PC-9 (cell line): ENCODE data around the gene NAV3. TPM values are rescaled to one million over a fixed set of nuclear protein-coding genes. Genes with fewer than 3 reads are reported as not detected.

ENCODE experiments used
- BruUV-seq: library from RNA; stranded (reverse); fragments of 400-500 nt; replicated peaks from 2 replicates; lab custom pipeline; 2021; lab: Mats Ljungman, UMichigan
- CTCF ChIA-PET: fragments of 300-600 bp; sonication (Branson Sonifier 250); formaldehyde crosslinking; loops from one replicate; lab custom pipeline; 2022; ENCODE audit warnings: antibody characterized with exemption; lab: Charles Lee
- POLR2A ChIA-PET: fragments of 300-600 bp; sonication (Branson Sonifier 250); formaldehyde crosslinking; loops from one replicate; lab custom pipeline; 2022; ENCODE audit warnings: antibody characterized with exemption; ENCODE audit not compliant: unreplicated experiment; lab: Charles Lee
- DNase-seq, 2 experiments: peaks; one replicate each; pipeline versions ENCODE4 v3.0.0 to v3.0.0-alpha.2; 2015 to 2022; ENCODE audit warnings: mixed read lengths in 1 of 2
- H2AFZ ChIP-seq: fragments of 200-600 bp; sonication (generic); 2 replicates; pipeline ENCODE4 v1.8.1; 2017; ENCODE audit warnings: antibody characterized with exemption
- H3F3A ChIP-seq: fragments of 200-600 bp; sonication (generic); 2 replicates; pipeline ENCODE4 v1.8.1; 2017; ENCODE audit warnings: antibody characterized with exemption, mild to moderate bottlenecking, low read depth; ENCODE audit not compliant: insufficient read depth
- H3K27ac ChIP-seq: fragments of 200-600 bp; sonication (generic); 2 replicates; pipeline ENCODE4 v1.6.1; 2016; ENCODE audit warnings: mixed run types
- H3K27me3 ChIP-seq: fragments of 200-600 bp; sonication (generic); 2 replicates; pipeline ENCODE4 v1.6.1; 2016; ENCODE audit warnings: low read depth, mixed run types; ENCODE audit not compliant: insufficient read depth
- H3K36me3 ChIP-seq: fragments of 200-600 bp; sonication (generic); 2 replicates; pipeline ENCODE4 v1.6.1; 2016; ENCODE audit warnings: low read depth, mixed run types
- H3K4me1 ChIP-seq: fragments of 200-600 bp; sonication (generic); replicated peaks from 2 replicates; pipeline ENCODE4 v1.6.1; 2016; ENCODE audit warnings: mixed run types; ENCODE audit not compliant: insufficient read depth
- H3K4me2 ChIP-seq: fragments of 200-600 bp; sonication (generic); 2 replicates; pipeline ENCODE4 v1.6.1; 2017; ENCODE audit warnings: mixed run types
- H3K4me3 ChIP-seq: fragments of 200-600 bp; sonication (generic); 2 replicates; pipeline ENCODE4 v1.6.1; 2016; ENCODE audit warnings: mixed run types
- H3K79me2 ChIP-seq: fragments of 200-600 bp; sonication (generic); 2 replicates; pipeline ENCODE4 v1.6.1; 2017; ENCODE audit warnings: low read depth, mixed run types
- H3K9me2 ChIP-seq: fragments of 200-600 bp; sonication (generic); 2 replicates; pipeline ENCODE4 v1.8.1; 2017; ENCODE audit warnings: mild to moderate bottlenecking; ENCODE audit not compliant: insufficient read depth
- H3K9me3 ChIP-seq: fragments of 200-600 bp; sonication (generic); 2 replicates; pipeline ENCODE4 v1.8.1; 2016; ENCODE audit warnings: low read depth; ENCODE audit not compliant: insufficient read depth
- H4K20me1 ChIP-seq: fragments of 200-600 bp; sonication (generic); 2 replicates; pipeline ENCODE4 v1.8.1; 2017; ENCODE audit not compliant: insufficient read depth
- EZH2 ChIP-seq: fragments of 200-600 bp; sonication (generic); IDR thresholded peaks from 2 replicates; pipeline ENCODE4 v1.8.0; 2017; ENCODE audit warnings: antibody characterized with exemption, low read depth
- intact Hi-C: fragments of 100-400 bp; cut with micrococcal nuclease; formaldehyde crosslinking; loops from one replicate; pipeline ENCODE4 v1.10.0; 2022; ENCODE audit not compliant: unreplicated experiment
- total RNA-seq: library from RNA; stranded (reverse); gene quantifications from 2 replicates; pipeline ENCODE4 v1.2.3, GENCODE V29; 2021
- TF ChIP-seq, protein P1 (sequence below): fragments of 200-600 bp; sonication (generic); conservative IDR thresholded peaks from 2 replicates; pipeline ENCODE4 v1.6.1; 2017; ENCODE audit warnings: mixed run types, antibody characterized with exemption, mild to moderate bottlenecking, moderate library complexity

Gene NAV3
- total RNA-seq, 1 experiment from 2014 or later, result 13.6 TPM

DNA sequence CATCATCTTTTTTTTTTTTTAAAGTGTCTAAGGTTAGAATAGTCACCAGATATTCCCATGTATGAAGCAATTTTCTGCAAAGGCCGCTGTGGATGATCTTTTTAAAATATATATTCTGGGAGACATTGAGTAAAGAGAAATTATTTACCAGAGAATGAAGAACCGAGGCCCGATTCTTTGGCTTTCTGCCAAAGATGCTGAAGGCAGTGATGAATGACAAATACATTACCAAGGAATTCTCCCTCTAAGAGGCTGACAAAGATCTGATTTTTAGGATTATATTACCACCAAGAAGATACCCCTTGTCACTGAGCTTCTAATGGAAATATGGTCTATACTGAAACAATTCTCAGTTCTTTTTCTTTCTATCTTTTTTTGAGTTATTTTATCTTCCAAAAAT is 336.8 kb downstream of the NAV3 start:
- H3K27ac ChIP-seq, result no peak overlapping the region
- no peaks in the 10 kb centered on the region for H3K79me2 ChIP-seq
- DNase-seq, result no peak
- ChIA-PET CTCF (no interaction called here), POLR2A (no interaction called here)
- intact Hi-C loops, result no loop called here
- H3K27me3 ChIP-seq, result no peaks in the 10 kb centered on the region
- H3K4me1 ChIP-seq, result no peaks in the 10 kb centered on the region
- H3K4me3 ChIP-seq, result no peak overlapping the region
- H3K4me2 ChIP-seq, result no peak overlapping the region
- H3F3A ChIP-seq, result no peaks in the 10 kb centered on the region
- no peaks in the 10 kb centered on the region for H4K20me1 ChIP-seq
- no peak overlapping the region for H2AFZ ChIP-seq
- no TSS peak for BruUV-seq
- no peaks in the 10 kb centered on the region for H3K36me3 ChIP-seq
- no peaks in the 10 kb centered on the region for H3K9me2 ChIP-seq
- no peaks in the 10 kb centered on the region for H3K9me3 ChIP-seq
- TF ChIP-seq, protein P1, sequence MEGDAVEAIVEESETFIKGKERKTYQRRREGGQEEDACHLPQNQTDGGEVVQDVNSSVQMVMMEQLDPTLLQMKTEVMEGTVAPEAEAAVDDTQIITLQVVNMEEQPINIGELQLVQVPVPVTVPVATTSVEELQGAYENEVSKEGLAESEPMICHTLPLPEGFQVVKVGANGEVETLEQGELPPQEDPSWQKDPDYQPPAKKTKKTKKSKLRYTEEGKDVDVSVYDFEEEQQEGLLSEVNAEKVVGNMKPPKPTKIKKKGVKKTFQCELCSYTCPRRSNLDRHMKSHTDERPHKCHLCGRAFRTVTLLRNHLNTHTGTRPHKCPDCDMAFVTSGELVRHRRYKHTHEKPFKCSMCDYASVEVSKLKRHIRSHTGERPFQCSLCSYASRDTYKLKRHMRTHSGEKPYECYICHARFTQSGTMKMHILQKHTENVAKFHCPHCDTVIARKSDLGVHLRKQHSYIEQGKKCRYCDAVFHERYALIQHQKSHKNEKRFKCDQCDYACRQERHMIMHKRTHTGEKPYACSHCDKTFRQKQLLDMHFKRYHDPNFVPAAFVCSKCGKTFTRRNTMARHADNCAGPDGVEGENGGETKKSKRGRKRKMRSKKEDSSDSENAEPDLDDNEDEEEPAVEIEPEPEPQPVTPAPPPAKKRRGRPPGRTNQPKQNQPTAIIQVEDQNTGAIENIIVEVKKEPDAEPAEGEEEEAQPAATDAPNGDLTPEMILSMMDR, result no peak
- TF ChIP-seq EZH2, result no peak

DNA sequence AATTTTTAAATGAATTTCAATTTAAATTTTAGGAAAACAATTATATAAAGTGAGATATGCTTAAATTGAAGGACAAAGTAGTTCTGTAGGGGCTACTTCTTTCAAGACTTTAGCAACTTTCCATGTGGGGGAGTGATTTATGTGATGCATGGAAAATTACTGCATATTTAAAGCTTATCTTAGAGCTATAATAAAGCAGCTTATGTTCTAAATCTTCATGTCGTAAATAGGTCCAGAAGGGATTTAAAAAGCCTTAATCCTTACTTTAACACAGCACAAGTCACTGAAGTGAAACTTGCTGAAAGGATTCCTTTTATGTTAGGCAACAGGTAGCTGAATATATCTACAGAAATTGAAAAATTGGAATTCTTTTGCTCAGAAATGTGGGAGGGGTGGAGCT is 340.4 kb downstream of the NAV3 start:
- TF ChIP-seq, protein P1, result no peak
- no peak for TF ChIP-seq EZH2
- ChIA-PET POLR2A (no interaction called here), CTCF (no interaction called here)
- no peak overlapping the region for H3K27ac ChIP-seq
- no peaks in the 10 kb centered on the region for H3K9me2 ChIP-seq
- no peaks in the 10 kb centered on the region for H3K9me3 ChIP-seq
- no peaks in the 10 kb centered on the region for H3K36me3 ChIP-seq
- intact Hi-C loops, result no loop called here
- no TSS peak for BruUV-seq
- no peak overlapping the region for H3K4me3 ChIP-seq
- H3K27me3 ChIP-seq, result no peaks in the 10 kb centered on the region
- H3K4me2 ChIP-seq, result no peak overlapping the region
- H3K79me2 ChIP-seq, result no peaks in the 10 kb centered on the region
- no peak for DNase-seq
- H2AFZ ChIP-seq, result no peak overlapping the region
- H3K4me1 ChIP-seq, result no peaks in the 10 kb centered on the region
- no peaks in the 10 kb centered on the region for H3F3A ChIP-seq
- H4K20me1 ChIP-seq, result no peaks in the 10 kb centered on the region

DNA sequence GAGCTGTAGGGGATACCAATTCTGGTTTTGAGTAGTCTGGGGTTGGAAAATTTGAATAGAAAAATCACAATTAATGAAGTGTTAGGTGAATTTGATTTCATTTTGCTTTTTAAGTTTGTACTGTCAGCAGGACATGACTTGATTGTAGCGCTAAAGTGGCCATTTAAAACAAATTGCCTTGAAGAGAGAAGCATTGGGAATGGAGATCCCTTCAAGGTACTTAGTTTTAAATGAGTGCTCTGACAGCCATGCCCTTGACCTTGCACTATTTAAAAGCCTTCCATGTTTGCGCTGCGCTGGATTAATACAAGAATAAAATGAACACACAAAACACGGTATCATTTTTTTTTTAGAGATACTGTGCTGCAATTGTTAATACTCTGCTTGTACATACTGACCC is 345.9 kb downstream of the NAV3 start:
- H2AFZ ChIP-seq, result no peak overlapping the region
- H3K9me3 ChIP-seq, result no peaks in the 10 kb centered on the region
- ChIA-PET CTCF (no interaction called here), POLR2A (no interaction called here)
- no peak overlapping the region for H3K27ac ChIP-seq
- DNase-seq, result no peak
- intact Hi-C loops, result no loop called here
- no peaks in the 10 kb centered on the region for H4K20me1 ChIP-seq
- no peak overlapping the region for H3K4me3 ChIP-seq
- H3K9me2 ChIP-seq, result no peaks in the 10 kb centered on the region
- no TSS peak for BruUV-seq
- no peaks in the 10 kb centered on the region for H3K4me1 ChIP-seq
- TF ChIP-seq, protein P1, result no peak
- TF ChIP-seq EZH2, result no peak
- no peak overlapping the region for H3K4me2 ChIP-seq
- H3K79me2 ChIP-seq, result no peaks in the 10 kb centered on the region
- H3F3A ChIP-seq, result no peaks in the 10 kb centered on the region
- H3K27me3 ChIP-seq, result no peaks in the 10 kb centered on the region
- H3K36me3 ChIP-seq, result no peaks in the 10 kb centered on the region
